Testis (tissue), 2 donors: ENCODE measurements around the gene PRR23C.

Source experiments
- CTCF ChIP-seq, 3 experiments: fragments of 450-650 bp in 2 of 3; fragments of 200-600 bp in 1 of 3; sonication (generic) in 1 of 3; IDR thresholded peaks; one replicate each; pipeline ENCODE4 v1.5.1; 2016 to 2019; ENCODE audit warnings: antibody characterized with exemption in 3 of 3, mild to moderate bottlenecking in 2 of 3, moderate library complexity in 1 of 3
- POLR2A ChIP-seq: fragments of 450-650 bp; IDR thresholded peaks from one replicate; pipeline ENCODE4 v1.6.1; 2017; ENCODE audit warnings: antibody characterized with exemption, mild to moderate bottlenecking, moderate library complexity

- TF ChIP-seq POLR2A (no peak), CTCF (IDR thresholded peaks at IDR 0.05) (no peak)
These were observed 18.2 kb upstream of the PRR23C start for GRCh38 chr3:139062918-139063317.
